Rectal smooth muscle tissue (tissue), 1 donor: ENCODE measurements around the gene ADSL.

Experiments
- H3K27ac ChIP-seq: one replicate; pipeline ENCODE4 v1.7.0; 2013; ENCODE audit warnings: low read depth, low read length, inconsistent platforms
- H3K27me3 ChIP-seq: one replicate; pipeline ENCODE4 v1.7.0; 2013; ENCODE audit warnings: low read length; ENCODE audit not compliant: control insufficient read depth, insufficient read depth
- H3K36me3 ChIP-seq: one replicate; pipeline ENCODE4 v1.7.0; 2013; ENCODE audit warnings: low read length; ENCODE audit not compliant: control insufficient read depth, insufficient read depth
- H3K4me1 ChIP-seq: one replicate; pipeline ENCODE4 v1.7.0; 2013; ENCODE audit warnings: low read length; ENCODE audit not compliant: control insufficient read depth, insufficient read depth
- H3K4me3 ChIP-seq: one replicate; pipeline ENCODE4 v1.7.0; 2013; ENCODE audit warnings: low read length
- H3K9ac ChIP-seq: one replicate; pipeline ENCODE4 v1.7.0; 2013; ENCODE audit warnings: low read length

ADSL gene

GRCh38 chr22:40314041-40314440 is 32.3 kb upstream of the ADSL start:
- peaks cover 17% of the 10 kb centered on the region for H3K4me1 ChIP-seq
- H3K27ac ChIP-seq = no peak overlapping the region
- no peak overlapping the region for H3K9ac ChIP-seq
- H3K4me3 ChIP-seq = no peak overlapping the region
- H3K36me3 ChIP-seq = peaks cover 34% of the 10 kb centered on the region
- H3K27me3 ChIP-seq = no peaks in the 10 kb centered on the region

- Histone ChIP-seq H3K27me3 (no peaks in the 10 kb centered on the region), H3K27ac (no peak overlapping the region), H3K4me1 (peaks cover 4% of the 10 kb centered on the region), H3K9ac (no peak overlapping the region), H3K4me3 (no peak overlapping the region), H3K36me3 (peaks cover 18% of the 10 kb centered on the region)
These were observed 25.6 kb upstream of the ADSL start for GRCh38 chr22:40320687-40321086.

- Histone ChIP-seq H3K36me3 (peaks cover 9% of the 10 kb centered on the region), H3K4me3 (no peak overlapping the region), H3K27me3 (no peaks in the 10 kb centered on the region), H3K4me1 (peaks cover 4% of the 10 kb centered on the region), H3K9ac (no peak overlapping the region), H3K27ac (no peak overlapping the region)
These were observed 24.3 kb upstream of the ADSL start for GRCh38 chr22:40322021-40322420.

GRCh38 chr22:40322818-40323447 is 23.4 kb upstream of the ADSL start:
- H3K27me3 ChIP-seq = no peaks in the 10 kb centered on the region
- H3K36me3 ChIP-seq = peaks cover 9% of the 10 kb centered on the region
- H3K27ac ChIP-seq = peak overlapping the region; percentile 23
- H3K9ac ChIP-seq = no peak overlapping the region
- peaks cover 9% of the 10 kb centered on the region for H3K4me1 ChIP-seq
- H3K4me3 ChIP-seq = no peak overlapping the region

GRCh38 chr22:40323681-40324171 is 22.6 kb upstream of the ADSL start:
- Histone ChIP-seq H3K27ac (peak overlapping the region; percentile 65), H3K9ac (no peak overlapping the region), H3K27me3 (no peaks in the 10 kb centered on the region), H3K4me3 (no peak overlapping the region), H3K4me1 (peaks cover 9% of the 10 kb centered on the region), H3K36me3 (peaks cover 9% of the 10 kb centered on the region)

- Histone ChIP-seq H3K9ac (no peak overlapping the region), H3K27me3 (no peaks in the 10 kb centered on the region), H3K27ac (peak overlapping the region; percentile 65), H3K4me3 (no peak overlapping the region), H3K4me1 (peaks cover 9% of the 10 kb centered on the region), H3K36me3 (peaks cover 9% of the 10 kb centered on the region)
These were observed 21.6 kb upstream of the ADSL start for GRCh38 chr22:40324468-40325305.

GRCh38 chr22:40325315-40325714 is 21.0 kb upstream of the ADSL start:
- Histone ChIP-seq H3K36me3 (peaks cover 9% of the 10 kb centered on the region), H3K27me3 (no peaks in the 10 kb centered on the region), H3K9ac (no peak overlapping the region), H3K4me3 (no peak overlapping the region), H3K27ac (peak overlapping the region; percentile 65), H3K4me1 (peaks cover 9% of the 10 kb centered on the region)

- Histone ChIP-seq H3K4me1 (peaks cover 9% of the 10 kb centered on the region), H3K27me3 (no peaks in the 10 kb centered on the region), H3K9ac (no peak overlapping the region), H3K27ac (peak overlapping the region; percentile 35), H3K4me3 (no peak overlapping the region), H3K36me3 (peaks cover 8% of the 10 kb centered on the region)
These were observed 19.2 kb upstream of the ADSL start for GRCh38 chr22:40326905-40327735.

- Histone ChIP-seq H3K36me3 (peaks cover 8% of the 10 kb centered on the region), H3K27ac (no peak overlapping the region), H3K9ac (no peak overlapping the region)
These were observed 17.5 kb upstream of the ADSL start for GRCh38 chr22:40328546-40329456.

GRCh38 chr22:40329466-40329865 is 16.8 kb upstream of the ADSL start:
- no peak overlapping the region for H3K27ac ChIP-seq
- peaks cover 8% of the 10 kb centered on the region for H3K36me3 ChIP-seq
- H3K9ac ChIP-seq = no peak overlapping the region
- H3K4me1 ChIP-seq = peaks cover 12% of the 10 kb centered on the region
- H3K4me3 ChIP-seq = no peak overlapping the region
- no peaks in the 10 kb centered on the region for H3K27me3 ChIP-seq

More at GRCh38 chr22:40328546-40329456, 17.5 kb upstream of the ADSL start:
- Histone ChIP-seq H3K4me1 (peaks cover 12% of the 10 kb centered on the region), H3K4me3 (no peak overlapping the region), H3K27me3 (no peaks in the 10 kb centered on the region)

- Histone ChIP-seq H3K4me3 (no peak overlapping the region), H3K27ac (no peak overlapping the region), H3K36me3 (peaks cover 4% of the 10 kb centered on the region), H3K4me1 (peaks cover 9% of the 10 kb centered on the region), H3K9ac (no peak overlapping the region), H3K27me3 (no peaks in the 10 kb centered on the region)
These were observed 16.2 kb upstream of the ADSL start for GRCh38 chr22:40330086-40330485.
